Endothelial cell of umbilical vein (primary cell): ENCODE results near the gene CTTNBP2NL. TPM values are rescaled to one million over a fixed set of nuclear protein-coding genes. Genes with fewer than 3 reads are reported as not detected.

ENCODE experiments used
- BruUV-seq: library from RNA; stranded (reverse); fragments of 400-500 nt; replicated peaks from 2 replicates; lab custom pipeline; 2021; lab: Mats Ljungman, UMichigan
- CTCF ChIA-PET: fragments of 300-600, 350-600 bp; sonication (Branson Sonifier 250); formaldehyde crosslinking; loops from one replicate; lab custom pipeline; 2021; ENCODE audit warnings: antibody characterized with exemption, inconsistent platforms; lab: Charles Lee
- POLR2A ChIA-PET: fragments of 300-600, 350-600 bp; sonication (Branson Sonifier 250); formaldehyde crosslinking; loops from one replicate; lab custom pipeline; 2021; ENCODE audit warnings: antibody characterized with exemption, inconsistent platforms; lab: Charles Lee
- DNase-seq: peaks from one replicate; pipeline ENCODE4 v3.0.0-alpha.2; 2011; ENCODE audit warnings: low read depth, low spot score
- FAIRE-seq: peaks from 2 replicates; lab custom pipeline; 2011; peaks lifted over from hg19 to GRCh38; lab: Jason Lieb, UNC
- H2AFZ ChIP-seq: 2 replicates; pipeline ENCODE4 v1.6.0; 2012; ENCODE audit warnings: low read depth, low read length, control low read depth, inconsistent platforms
- H3K27ac ChIP-seq: 2 replicates; pipeline ENCODE4 v1.5.1; 2011; ENCODE audit warnings: low read depth, mild to moderate bottlenecking, control low read depth, low read length, moderate library complexity; ENCODE audit not compliant: insufficient read depth
- H3K27me3 ChIP-seq, 2 experiments: 2 replicates each; pipeline versions ENCODE4 v1.6.0 to v1.6.1; 2011; ENCODE audit warnings: low read length in 2 of 2, mixed read lengths in 1 of 2; ENCODE audit not compliant: control insufficient read depth in 2 of 2, insufficient read depth in 2 of 2
- H3K36me3 ChIP-seq, 2 experiments: 2 replicates in 1 of 2; 3 replicates in 1 of 2; pipeline ENCODE4 v1.5.1; 2011; ENCODE audit warnings: low read length in 2 of 2, mild to moderate bottlenecking in 1 of 2, moderate library complexity in 1 of 2; ENCODE audit not compliant: control insufficient read depth in 2 of 2, insufficient read depth in 2 of 2; ENCODE audit errors: extremely low read depth in 1 of 2
- H3K4me1 ChIP-seq: 3 replicates; pipeline ENCODE4 v1.5.1; 2011; ENCODE audit warnings: mild to moderate bottlenecking, low read length; ENCODE audit not compliant: control insufficient read depth, insufficient read depth; ENCODE audit errors: extremely low read depth
- H3K4me2 ChIP-seq: 2 replicates; pipeline ENCODE4 v1.6.1; 2011; ENCODE audit warnings: low read length, control low read depth, mixed read lengths; ENCODE audit not compliant: insufficient read depth
- H3K4me3 ChIP-seq, 3 experiments: fragments of 200-600 bp in 1 of 3; sonication (generic), shearing (Covaris generic) in 1 of 3; replicated peaks in 1 of 3; 2 replicates each; pipeline ENCODE4 v1.5.1; 2011 to 2016; ENCODE audit warnings: control low read depth in 3 of 3, low read length in 3 of 3, mild to moderate bottlenecking in 2 of 3, inconsistent platforms in 1 of 3, low read depth in 1 of 3, moderate library complexity in 1 of 3; ENCODE audit not compliant: insufficient read depth in 1 of 3
- H3K79me2 ChIP-seq: 2 replicates; pipeline ENCODE4 v1.6.0; 2012; ENCODE audit warnings: low read length, inconsistent platforms; ENCODE audit not compliant: control insufficient read depth, insufficient read depth
- H3K9ac ChIP-seq: replicated peaks from 2 replicates; pipeline ENCODE3; 2011; ENCODE audit warnings: low read length, control low read depth; ENCODE audit not compliant: insufficient read depth; ENCODE audit errors: extremely low read depth
- H3K9me1 ChIP-seq: replicated peaks from 3 replicates; pipeline ENCODE4 v1.6.0; 2011; ENCODE audit warnings: mild to moderate bottlenecking, low read length; ENCODE audit not compliant: control insufficient read depth, insufficient read depth; ENCODE audit errors: extremely low read depth
- H3K9me3 ChIP-seq: replicated peaks from 2 replicates; pipeline ENCODE4 v1.5.1; 2012; ENCODE audit warnings: low read length, inconsistent platforms; ENCODE audit not compliant: control insufficient read depth, insufficient read depth
- H4K20me1 ChIP-seq: replicated peaks from 2 replicates; pipeline ENCODE3; 2011; ENCODE audit warnings: mild to moderate bottlenecking, low read length; ENCODE audit not compliant: control insufficient read depth, insufficient read depth; ENCODE audit errors: extremely low read depth
- EZH2 ChIP-seq: IDR thresholded peaks from 2 replicates; pipeline ENCODE4 v1.6.1; 2012; ENCODE audit warnings: borderline replicate concordance, low read depth, mild to moderate bottlenecking, moderate library complexity, low read length, inconsistent platforms; ENCODE audit not compliant: severe bottlenecking
- FOS ChIP-seq: IDR thresholded peaks from 2 replicates; pipeline ENCODE4 v1.6.1; 2011; ENCODE audit warnings: mild to moderate bottlenecking, low read length, moderate library complexity, borderline replicate concordance; ENCODE audit not compliant: insufficient read depth
- JUN ChIP-seq: IDR thresholded peaks from 2 replicates; pipeline ENCODE4 v1.6.1; 2011; ENCODE audit warnings: borderline replicate concordance, low read depth; ENCODE audit not compliant: insufficient read length, insufficient read depth
- POLR2A ChIP-seq: IDR thresholded peaks from 2 replicates; pipeline ENCODE4 v1.6.1; 2012; ENCODE audit warnings: low read depth, mild to moderate bottlenecking, control low read depth, low read length
- POLR2AphosphoS5 ChIP-seq: IDR thresholded peaks from 2 replicates; pipeline ENCODE4 v1.6.1; 2012; ENCODE audit warnings: low read depth, mild to moderate bottlenecking, control low read depth, low read length, moderate library complexity; ENCODE audit not compliant: insufficient read depth
- dilution Hi-C: fragments of 300-500 bp; cut with MboI; formaldehyde crosslinking; loops from one replicate; pipeline ENCODE4 v1.15.0; 2019; ENCODE audit warnings: low sequenced_read_pairs; ENCODE audit not compliant: extremely low pct_ligation_motif_present
- intact Hi-C: fragments of 100-400 bp; cut with micrococcal nuclease; formaldehyde crosslinking; loops from one replicate; pipeline ENCODE4 v1.10.0; 2022
- polyA plus RNA-seq, 4 experiments: library from polyadenylated mRNA; depleted of rRNA in 3 of 4; stranded (reverse) in 3 of 4; unstranded in 1 of 4; fragments of >200 nt; gene quantifications; 2 replicates each; pipeline versions ENCODE4 v1.2.1 to v1.2.3, GENCODE V29; 2011 to 2012; ENCODE audit warnings: missing spikeins in 1 of 4
- total RNA-seq: library from RNA; stranded (reverse); gene quantifications from 2 replicates; pipeline ENCODE4 v1.2.3, GENCODE V29; 2021
- TF ChIP-seq, protein P1 (sequence below): IDR thresholded peaks from 2 replicates; pipeline ENCODE4 v1.6.1; 2011; ENCODE audit not compliant: insufficient read depth, insufficient read length

The CTTNBP2NL gene
- total and polyA plus RNA-seq, 2 donors (not counting 3 experiments of a cell fraction or from before 2014, with no cell fraction given): 21.5 to 94.4 TPM

DNA sequence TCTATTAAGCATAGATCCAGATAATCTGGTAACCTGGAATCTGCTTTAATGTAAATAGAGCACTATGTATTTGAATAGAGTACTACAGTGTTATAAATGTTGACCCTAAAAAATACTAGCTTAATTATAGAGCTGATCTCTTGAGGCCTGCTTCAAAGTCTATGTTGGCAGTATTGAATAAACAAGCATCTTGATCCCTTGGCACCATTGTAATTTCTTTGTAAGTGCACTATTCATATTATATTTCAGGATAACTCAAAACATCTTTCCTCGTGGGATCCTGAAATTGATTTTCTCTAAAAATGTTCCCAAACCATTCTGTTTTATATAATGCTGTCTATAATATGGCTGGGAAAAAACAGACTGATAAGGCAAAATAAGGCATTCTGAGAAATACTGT is 10.8 kb downstream of the CTTNBP2NL start:
- intact Hi-C loops: no loop called here

DNA sequence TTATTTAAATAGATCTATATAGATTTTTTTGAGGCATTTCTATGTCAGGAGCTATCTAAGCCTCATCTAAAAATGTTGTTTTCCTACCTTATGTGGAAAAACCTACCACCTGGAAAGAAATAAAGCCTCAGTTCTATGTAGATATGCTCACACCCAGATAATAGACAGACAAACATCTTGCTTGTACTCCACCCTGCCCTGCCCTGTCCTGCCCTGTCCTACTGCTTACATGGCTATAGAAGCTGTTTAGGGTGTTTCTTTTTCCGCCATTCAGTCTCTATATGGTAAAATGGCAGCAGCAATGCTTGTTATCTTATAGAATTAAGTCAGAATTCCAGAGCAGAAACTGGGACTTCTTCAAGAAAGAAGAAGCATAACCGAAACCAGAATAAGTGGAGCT is 13.4 kb downstream of the CTTNBP2NL start:
- peaks cover 7% of the 10 kb centered on the region for H3K4me1 ChIP-seq
- no peak overlapping the region for H3K4me2 ChIP-seq
- H3K9ac ChIP-seq: no peak overlapping the region
- TF ChIP-seq EZH2: no peak
- TF ChIP-seq, protein P1, sequence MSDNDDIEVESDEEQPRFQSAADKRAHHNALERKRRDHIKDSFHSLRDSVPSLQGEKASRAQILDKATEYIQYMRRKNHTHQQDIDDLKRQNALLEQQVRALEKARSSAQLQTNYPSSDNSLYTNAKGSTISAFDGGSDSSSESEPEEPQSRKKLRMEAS: no peak
- TF ChIP-seq JUN: no peak
- TF ChIP-seq FOS: no peak
- TF ChIP-seq POLR2A: no peak
- ChIA-PET POLR2A (no interaction called here), CTCF (interaction anchor here (1.0 to 2.2 kb wide), 8 partner anchors 8 to 57 kb away, joined by 3 to 7 read pairs (median 5); no protein-coding TSS in a partner anchor)
- peaks cover 88% of the 10 kb centered on the region for H3K79me2 ChIP-seq
- no peak overlapping the region for H3K27ac ChIP-seq
- no TSS peak for BruUV-seq
- H3K27me3 ChIP-seq: no peaks in the 10 kb centered on the region
- H3K9me3 ChIP-seq: no peaks in the 10 kb centered on the region
- H4K20me1 ChIP-seq: peaks cover 2% of the 10 kb centered on the region
- H2AFZ ChIP-seq: no peak overlapping the region
- no peak overlapping the region for H3K4me3 ChIP-seq
- dilution Hi-C loops: no loop called here
- H3K9me1 ChIP-seq: no peaks in the 10 kb centered on the region
- DNase-seq (no peak), FAIRE-seq (no peak)
- peaks cover 3 to 12% of the 10 kb centered on the region in 2 experiments for H3K36me3 ChIP-seq
- intact Hi-C loops: no loop called here

More for the DNA sequence above, 10.8 kb downstream of the CTTNBP2NL start:
- H3K36me3 ChIP-seq: peaks cover 4 to 6% of the 10 kb centered on the region in 2 experiments
- H3K4me1 ChIP-seq: peaks cover 19% of the 10 kb centered on the region
- FAIRE-seq: no peak
- no peaks in the 10 kb centered on the region for H3K9me3 ChIP-seq
- no peaks in the 10 kb centered on the region for H3K27me3 ChIP-seq
- H3K79me2 ChIP-seq: peaks cover 98% of the 10 kb centered on the region
- no peak for TF ChIP-seq POLR2AphosphoS5
- H2AFZ ChIP-seq: no peak overlapping the region
- no peak for DNase-seq
- BruUV-seq: no TSS peak
- ChIA-PET CTCF (interaction anchor here (1.2 to 2.2 kb wide), 2 partner anchors 12 to 24 kb away, joined by 4 to 7 read pairs; no protein-coding TSS in a partner anchor), POLR2A (no interaction called here)
- H3K9ac ChIP-seq: no peak overlapping the region
- H3K9me1 ChIP-seq: no peaks in the 10 kb centered on the region
- dilution Hi-C loops: no loop called here
- no peak overlapping the region for H3K27ac ChIP-seq
- no peak overlapping the region for H3K4me3 ChIP-seq
- no peaks in the 10 kb centered on the region for H4K20me1 ChIP-seq
- H3K4me2 ChIP-seq: no peak overlapping the region
